ENCODE data around the gene SLC39A11. TPM values are rescaled to one million over a fixed set of nuclear protein-coding genes. Genes with fewer than 3 reads are reported as not detected.

The SLC39A11 gene
- total and polyA plus RNA-seq, 2 of the 13 experiments (the other 11 are each of a cell fraction or from before 2014, with no cell fraction given) = 17.2 to 31.5 TPM

DNA sequence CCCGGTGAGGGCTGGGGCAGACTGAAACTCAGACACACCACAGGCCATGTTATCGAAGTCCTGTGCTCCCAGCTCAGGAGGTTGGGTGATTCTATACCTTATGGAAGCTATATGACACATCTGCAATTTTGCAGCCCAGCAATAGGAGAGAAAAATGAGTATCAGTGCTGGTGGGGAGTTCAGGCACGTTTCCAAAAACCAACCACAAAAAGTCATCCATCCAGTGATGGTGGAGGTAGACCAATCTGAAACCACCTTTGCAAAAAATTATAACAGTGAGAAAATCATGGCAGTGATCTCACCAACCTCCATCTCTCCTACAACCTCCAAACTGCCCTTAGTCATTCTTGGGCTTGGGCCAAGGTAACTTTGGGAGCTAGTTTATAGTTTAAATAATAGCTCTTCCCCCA is 327.9 kb downstream of the SLC39A11 start:
- no peak overlapping the region for H3K9ac ChIP-seq (ENCODE audit: insufficient read depth, low read depth, low read length)
- in situ Hi-C loops (cut with HindIII; ENCODE audit: extremely low pct_ligation_motif_present, low pct_unique_long_range_greater_than_20kb) = no loop called here
- ATAC-seq (no peak), DNase-seq (ENCODE audit: low spot score) (no peak), FAIRE-seq (no peak)
- peaks cover 8% of the 10 kb centered on the region; the same call in 1 of the 2 replicates for H3K9me3 ChIP-seq (ENCODE audit: low read length)
- intact Hi-C loops (cut with micrococcal nuclease; ENCODE audit: unreplicated experiment) = no loop called here
- no peaks in the 10 kb centered on the region for H3K79me2 ChIP-seq (ENCODE audit: insufficient read depth, low read length)
- WGBS (ENCODE audit: low lambda C conversion rate) = 47% methylated on average over 3 of the region's 3 CpGs
- ChIA-PET CTCF (ENCODE audit: low intra/inter-chr PET ratio, low total read pairs) (no interaction called here), POLR2A (no interaction called here)
- H3K36me3 ChIP-seq (replicated peaks in 1 of 2; ENCODE audit: control insufficient read depth in 1 of 2, insufficient read depth in 2 of 2, low read length in 2 of 2) = no peaks in the 10 kb centered on the region
- H2AFZ ChIP-seq (ENCODE audit: low read length) = no peak overlapping the region
- peaks cover 10% of the 10 kb centered on the region; the same call in 1 of the 2 replicates for H3K4me1 ChIP-seq (ENCODE audit: insufficient read depth, low read length)
- no TSS peak for BruUV-seq (replicated peaks)
- no peaks in the 10 kb centered on the region for H3K27me3 ChIP-seq (ENCODE audit: control insufficient read depth in 1 of 2, insufficient read depth in 2 of 2, low read length in 2 of 2)
- no peaks in the 10 kb centered on the region for H4K20me1 ChIP-seq (ENCODE audit: insufficient read depth, low read length)
- H3K4me2 ChIP-seq (ENCODE audit: low read depth, low read length) = no peak overlapping the region
- H3K4me3 ChIP-seq (replicated peaks in 1 of 3; ENCODE audit: insufficient read depth in 1 of 3, low read depth in 2 of 3, low read length in 3 of 3) = no peak overlapping the region
- TF ChIP-seq ZMYM3 (CRISPR knock-in tag; IDR thresholded peaks at IDR 0.05) (no peak), ZNF354B (CRISPR knock-in tag; IDR thresholded peaks at IDR 0.05) (no peak), NONO (IDR thresholded peaks at IDR 0.05) (no peak), NONO (CRISPR knock-in tag; conservative IDR thresholded peaks at IDR 0.05) (no peak), GATAD1 (CRISPR knock-in tag; IDR thresholded peaks at IDR 0.05) (no peak), FOXM1 (CRISPR knock-in tag; IDR thresholded peaks at IDR 0.05) (no peak), ZNF572 (CRISPR knock-in tag; IDR thresholded peaks at IDR 0.05) (no peak), DNMT3B (CRISPR knock-in tag; conservative IDR thresholded peaks at IDR 0.05) (no peak), MTF1 (CRISPR knock-in tag; IDR thresholded peaks at IDR 0.05) (no peak), ISL2 (CRISPR knock-in tag; IDR thresholded peaks at IDR 0.05) (no peak), ZNF451 (CRISPR knock-in tag; IDR thresholded peaks at IDR 0.05) (no peak), ZFAT (CRISPR knock-in tag; conservative IDR thresholded peaks at IDR 0.05) (no peak), RAD21 (CRISPR knock-in tag; IDR thresholded peaks at IDR 0.05) (no peak), ZBTB8A (CRISPR knock-in tag; IDR thresholded peaks at IDR 0.05; ENCODE audit: borderline replicate concordance, low read depth) (no peak), ARNT (IDR thresholded peaks at IDR 0.05) (no peak), ZNF253 (CRISPR knock-in tag; IDR thresholded peaks at IDR 0.05; ENCODE audit: borderline replicate concordance) (no peak), POGZ (CRISPR knock-in tag; IDR thresholded peaks at IDR 0.05) (no peak), ZNF256 (CRISPR knock-in tag; conservative IDR thresholded peaks at IDR 0.05) (no peak)
- TF ChIP-seq, protein P1, sequence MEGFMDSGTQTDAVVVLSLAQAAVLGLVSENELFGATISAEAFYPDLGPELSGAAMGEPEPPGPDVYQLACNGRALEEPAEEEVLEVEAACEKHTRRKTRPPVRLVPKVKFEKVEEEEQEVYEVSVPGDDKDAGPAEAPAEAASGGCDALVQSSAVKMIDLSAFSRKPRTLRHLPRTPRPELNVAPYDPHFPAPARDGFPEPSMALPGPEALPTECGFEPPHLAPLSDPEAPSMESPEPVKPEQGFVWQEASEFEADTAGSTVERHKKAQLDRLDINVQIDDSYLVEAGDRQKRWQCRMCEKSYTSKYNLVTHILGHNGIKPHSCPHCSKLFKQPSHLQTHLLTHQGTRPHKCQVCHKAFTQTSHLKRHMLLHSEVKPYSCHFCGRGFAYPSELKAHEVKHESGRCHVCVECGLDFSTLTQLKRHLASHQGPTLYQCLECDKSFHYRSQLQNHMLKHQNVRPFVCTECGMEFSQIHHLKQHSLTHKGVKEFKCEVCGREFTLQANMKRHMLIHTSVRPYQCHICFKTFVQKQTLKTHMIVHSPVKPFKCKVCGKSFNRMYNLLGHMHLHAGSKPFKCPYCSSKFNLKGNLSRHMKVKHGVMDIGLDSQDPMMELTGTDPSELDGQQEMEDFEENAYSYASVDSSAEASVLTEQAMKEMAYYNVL (CRISPR knock-in tag; IDR thresholded peaks at IDR 0.05; ENCODE audit: borderline replicate concordance) = no peak
- TF ChIP-seq, protein P2, sequence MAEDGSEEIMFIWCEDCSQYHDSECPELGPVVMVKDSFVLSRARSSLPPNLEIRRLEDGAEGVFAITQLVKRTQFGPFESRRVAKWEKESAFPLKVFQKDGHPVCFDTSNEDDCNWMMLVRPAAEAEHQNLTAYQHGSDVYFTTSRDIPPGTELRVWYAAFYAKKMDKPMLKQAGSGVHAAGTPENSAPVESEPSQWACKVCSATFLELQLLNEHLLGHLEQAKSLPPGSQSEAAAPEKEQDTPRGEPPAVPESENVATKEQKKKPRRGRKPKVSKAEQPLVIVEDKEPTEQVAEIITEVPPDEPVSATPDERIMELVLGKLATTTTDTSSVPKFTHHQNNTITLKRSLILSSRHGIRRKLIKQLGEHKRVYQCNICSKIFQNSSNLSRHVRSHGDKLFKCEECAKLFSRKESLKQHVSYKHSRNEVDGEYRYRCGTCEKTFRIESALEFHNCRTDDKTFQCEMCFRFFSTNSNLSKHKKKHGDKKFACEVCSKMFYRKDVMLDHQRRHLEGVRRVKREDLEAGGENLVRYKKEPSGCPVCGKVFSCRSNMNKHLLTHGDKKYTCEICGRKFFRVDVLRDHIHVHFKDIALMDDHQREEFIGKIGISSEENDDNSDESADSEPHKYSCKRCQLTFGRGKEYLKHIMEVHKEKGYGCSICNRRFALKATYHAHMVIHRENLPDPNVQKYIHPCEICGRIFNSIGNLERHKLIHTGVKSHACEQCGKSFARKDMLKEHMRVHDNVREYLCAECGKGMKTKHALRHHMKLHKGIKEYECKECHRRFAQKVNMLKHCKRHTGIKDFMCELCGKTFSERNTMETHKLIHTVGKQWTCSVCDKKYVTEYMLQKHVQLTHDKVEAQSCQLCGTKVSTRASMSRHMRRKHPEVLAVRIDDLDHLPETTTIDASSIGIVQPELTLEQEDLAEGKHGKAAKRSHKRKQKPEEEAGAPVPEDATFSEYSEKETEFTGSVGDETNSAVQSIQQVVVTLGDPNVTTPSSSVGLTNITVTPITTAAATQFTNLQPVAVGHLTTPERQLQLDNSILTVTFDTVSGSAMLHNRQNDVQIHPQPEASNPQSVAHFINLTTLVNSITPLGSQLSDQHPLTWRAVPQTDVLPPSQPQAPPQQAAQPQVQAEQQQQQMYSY (CRISPR knock-in tag; IDR thresholded peaks at IDR 0.05) = no peak
- H3K27ac ChIP-seq (ENCODE audit: extremely low read length, insufficient read depth, low read length) = no peak overlapping the region

All from HepG2 (cell line).